HCT116 (cell line): ENCODE measurements around the gene TAF15.

Experiments used
- CBX3 ChIP-seq: IDR thresholded peaks from 2 replicates; pipeline ENCODE4 v1.6.1; 2012; ENCODE audit warnings: low read depth
- EGR1 ChIP-seq: IDR thresholded peaks from 2 replicates; pipeline ENCODE4 v1.6.1; 2012; ENCODE audit warnings: low read depth
- EZH2phosphoT487 ChIP-seq: fragments of 200-600 bp; IDR thresholded peaks from 2 replicates; pipeline ENCODE4 v1.6.1; 2018; ENCODE audit warnings: antibody characterized with exemption, borderline replicate concordance
- FOSL1 ChIP-seq: IDR thresholded peaks from 2 replicates; pipeline ENCODE4 v1.6.1; 2012; ENCODE audit warnings: low read depth
- JUND ChIP-seq: IDR thresholded peaks from 2 replicates; pipeline ENCODE4 v1.6.1; 2012
- POLR2A ChIP-seq: IDR thresholded peaks from 2 replicates; pipeline ENCODE4 v1.7.0; 2011; ENCODE audit warnings: borderline replicate concordance; ENCODE audit not compliant: insufficient read depth, insufficient read length; ENCODE audit errors: extremely low read depth
- POLR2AphosphoS5 ChIP-seq: IDR thresholded peaks from 2 replicates; pipeline ENCODE4 v1.6.1; 2011; ENCODE audit warnings: mild to moderate bottlenecking, low read depth, low read length, moderate library complexity
- SP1 ChIP-seq: IDR thresholded peaks from 2 replicates; pipeline ENCODE4 v1.6.1; 2012; ENCODE audit warnings: low read depth
- ZNF274 ChIP-seq: fragments of 200-500 bp; sonication (Bioruptor generic); IDR thresholded peaks from 2 replicates; pipeline ENCODE4 v1.6.1; 2014; ENCODE audit warnings: mild to moderate bottlenecking, low read depth, low read length, inconsistent platforms
- TF ChIP-seq, protein P1 (sequence below), 3 experiments: fragments of 200-600 bp in 1 of 3; sonication (generic) in 1 of 3; IDR thresholded peaks in 2 of 3; conservative IDR thresholded peaks in 1 of 3; 2 replicates each; pipeline ENCODE4 v1.5.1; 2012 to 2017; ENCODE audit warnings: low read depth in 2 of 3, low read length in 2 of 3, antibody characterized with exemption in 1 of 3, borderline replicate concordance in 1 of 3, control low read depth in 1 of 3, mild to moderate bottlenecking in 1 of 3, mixed read lengths in 1 of 3, mixed run types in 1 of 3, moderate library complexity in 1 of 3; ENCODE audit not compliant: insufficient read depth in 1 of 3
- TF ChIP-seq, protein P2 (sequence below): IDR thresholded peaks from 2 replicates; pipeline ENCODE4 v1.6.1; 2012
- TF ChIP-seq, protein P3 (sequence below): IDR thresholded peaks from 2 replicates; pipeline ENCODE4 v1.6.1; 2012

DNA sequence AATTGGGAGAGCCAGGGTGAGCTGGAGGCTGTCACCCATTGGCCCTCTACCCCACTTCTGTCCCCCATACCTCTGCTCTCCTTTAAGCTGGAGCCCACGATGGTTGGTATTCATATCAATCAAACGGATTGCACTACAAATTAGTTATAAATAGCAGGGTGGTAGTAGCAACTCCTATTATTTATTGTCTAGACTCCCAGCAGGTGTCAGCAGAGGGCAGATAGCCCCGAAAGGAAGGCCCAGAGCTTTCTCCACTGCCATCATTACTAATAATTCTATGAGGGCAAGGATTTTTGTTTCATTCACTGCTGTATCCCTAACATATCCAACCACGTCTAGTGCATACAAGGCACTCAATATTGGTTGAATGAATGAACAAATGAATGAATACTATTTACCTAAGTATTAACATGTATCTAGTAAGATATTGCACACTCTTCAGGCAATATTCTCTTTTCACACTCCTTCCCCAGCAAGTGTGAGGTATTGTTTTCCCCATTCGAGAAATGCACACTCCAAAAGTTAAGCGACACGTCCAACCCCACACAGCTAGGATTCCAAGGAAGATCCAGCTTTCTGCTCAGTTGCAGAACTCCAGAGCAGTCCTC lies 42.3 kb upstream of the TAF15 start:
- TF ChIP-seq, protein P1, sequence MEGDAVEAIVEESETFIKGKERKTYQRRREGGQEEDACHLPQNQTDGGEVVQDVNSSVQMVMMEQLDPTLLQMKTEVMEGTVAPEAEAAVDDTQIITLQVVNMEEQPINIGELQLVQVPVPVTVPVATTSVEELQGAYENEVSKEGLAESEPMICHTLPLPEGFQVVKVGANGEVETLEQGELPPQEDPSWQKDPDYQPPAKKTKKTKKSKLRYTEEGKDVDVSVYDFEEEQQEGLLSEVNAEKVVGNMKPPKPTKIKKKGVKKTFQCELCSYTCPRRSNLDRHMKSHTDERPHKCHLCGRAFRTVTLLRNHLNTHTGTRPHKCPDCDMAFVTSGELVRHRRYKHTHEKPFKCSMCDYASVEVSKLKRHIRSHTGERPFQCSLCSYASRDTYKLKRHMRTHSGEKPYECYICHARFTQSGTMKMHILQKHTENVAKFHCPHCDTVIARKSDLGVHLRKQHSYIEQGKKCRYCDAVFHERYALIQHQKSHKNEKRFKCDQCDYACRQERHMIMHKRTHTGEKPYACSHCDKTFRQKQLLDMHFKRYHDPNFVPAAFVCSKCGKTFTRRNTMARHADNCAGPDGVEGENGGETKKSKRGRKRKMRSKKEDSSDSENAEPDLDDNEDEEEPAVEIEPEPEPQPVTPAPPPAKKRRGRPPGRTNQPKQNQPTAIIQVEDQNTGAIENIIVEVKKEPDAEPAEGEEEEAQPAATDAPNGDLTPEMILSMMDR (IDR thresholded peaks at IDR 0.05 in 2 of 3, conservative IDR thresholded peaks at IDR 0.05 in 1 of 3; ENCODE audit: borderline replicate concordance in 1 of 3, insufficient read depth in 1 of 3, low read depth in 2 of 3, low read length in 2 of 3): peak; percentile 58 to 93 (median 60)
- TF ChIP-seq POLR2A: no peak
- no peak for TF ChIP-seq POLR2AphosphoS5
- TF ChIP-seq CBX3: no peak
- TF ChIP-seq, protein P2, sequence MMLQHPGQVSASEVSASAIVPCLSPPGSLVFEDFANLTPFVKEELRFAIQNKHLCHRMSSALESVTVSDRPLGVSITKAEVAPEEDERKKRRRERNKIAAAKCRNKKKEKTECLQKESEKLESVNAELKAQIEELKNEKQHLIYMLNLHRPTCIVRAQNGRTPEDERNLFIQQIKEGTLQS: no peak
- TF ChIP-seq EGR1: no peak
- TF ChIP-seq ZNF274: no peak
- TF ChIP-seq EZH2phosphoT487: no peak
- TF ChIP-seq, protein P3, sequence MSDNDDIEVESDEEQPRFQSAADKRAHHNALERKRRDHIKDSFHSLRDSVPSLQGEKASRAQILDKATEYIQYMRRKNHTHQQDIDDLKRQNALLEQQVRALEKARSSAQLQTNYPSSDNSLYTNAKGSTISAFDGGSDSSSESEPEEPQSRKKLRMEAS: no peak
- no peak for TF ChIP-seq SP1
- no peak for TF ChIP-seq JUND
- TF ChIP-seq FOSL1: no peak
